ENCODE data around the gene RANBP17. TPM values are rescaled to one million over a fixed set of nuclear protein-coding genes. Genes with fewer than 3 reads are reported as not detected.

Gene RANBP17
- total RNA-seq, 1 donor from 2014 or later, result 32.8 TPM

GRCh38 chr5:170993476-170993875 lies 131.7 kb downstream of the RANBP17 start:
- Mint-ChIP-seq H3K4me3 (ENCODE audit: low read depth) (no peak overlapping the region), H3K36me3 (ENCODE audit: insufficient read depth) (no peaks in the 10 kb centered on the region), H3K27ac (no peak overlapping the region), H3K9me3 (ENCODE audit: low read depth) (no peaks in the 10 kb centered on the region), H3K27me3 (no peaks in the 10 kb centered on the region), H3K4me1 (ENCODE audit: low read depth) (no peaks in the 10 kb centered on the region)
- no peak for TF ChIP-seq CTCF (IDR thresholded peaks at IDR 0.05; ENCODE audit: unreplicated experiment)
- no peak for DNase-seq (ENCODE audit: low spot score, unreplicated experiment)

GRCh38 chr5:171010086-171010485 lies 148.3 kb downstream of the RANBP17 start:
- no peak for DNase-seq (ENCODE audit: low spot score, unreplicated experiment)
- Mint-ChIP-seq H3K4me3 (ENCODE audit: low read depth) (no peak overlapping the region), H3K9me3 (ENCODE audit: low read depth) (peaks cover 18% of the 10 kb centered on the region), H3K36me3 (ENCODE audit: insufficient read depth) (peaks cover 1% of the 10 kb centered on the region), H3K27me3 (no peaks in the 10 kb centered on the region), H3K27ac (no peak overlapping the region), H3K4me1 (ENCODE audit: low read depth) (no peaks in the 10 kb centered on the region)
- TF ChIP-seq CTCF (IDR thresholded peaks at IDR 0.05; ENCODE audit: unreplicated experiment), result no peak

DNA sequence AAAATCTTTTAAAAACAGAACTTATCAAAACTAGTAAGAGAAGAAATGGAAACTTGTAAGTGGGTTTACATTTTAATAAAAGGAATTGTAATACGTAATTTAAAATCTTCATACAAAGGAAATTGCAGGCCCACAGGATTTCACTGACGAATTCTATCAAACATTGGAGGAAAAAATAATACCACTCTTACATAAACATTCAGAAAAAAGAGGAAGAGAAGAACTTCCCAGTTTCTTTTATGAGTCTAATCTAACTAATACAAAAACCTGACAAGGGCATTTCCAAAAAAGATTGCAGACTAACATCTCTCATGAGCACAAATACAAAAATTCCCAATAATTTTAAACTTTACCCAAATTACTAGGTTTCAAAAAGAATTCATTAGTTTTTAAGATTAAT lies 149.0 kb downstream of the RANBP17 start:
- H3K27ac Mint-ChIP-seq, result no peak overlapping the region
- no peaks in the 10 kb centered on the region for H3K4me1 Mint-ChIP-seq (ENCODE audit: low read depth)

GRCh38 chr5:171023508-171023907 lies 161.7 kb downstream of the RANBP17 start:
- Mint-ChIP-seq H3K36me3 (ENCODE audit: insufficient read depth) (peaks cover 21% of the 10 kb centered on the region), H3K4me1 (ENCODE audit: low read depth) (no peaks in the 10 kb centered on the region), H3K9me3 (ENCODE audit: low read depth) (peaks cover 14% of the 10 kb centered on the region), H3K27me3 (no peaks in the 10 kb centered on the region), H3K27ac (no peak overlapping the region), H3K4me3 (ENCODE audit: low read depth) (no peak overlapping the region)
- TF ChIP-seq CTCF (IDR thresholded peaks at IDR 0.05; ENCODE audit: unreplicated experiment), result no peak
- no peak for DNase-seq (ENCODE audit: low spot score, unreplicated experiment)

More for the DNA sequence above, 149.0 kb downstream of the RANBP17 start:
- DNase-seq (ENCODE audit: low spot score, unreplicated experiment), result no peak
- Mint-ChIP-seq H3K36me3 (ENCODE audit: insufficient read depth) (peaks cover 1% of the 10 kb centered on the region), H3K4me3 (ENCODE audit: low read depth) (no peak overlapping the region), H3K9me3 (ENCODE audit: low read depth) (peaks cover 18% of the 10 kb centered on the region), H3K27me3 (no peaks in the 10 kb centered on the region)
- TF ChIP-seq CTCF (IDR thresholded peaks at IDR 0.05; ENCODE audit: unreplicated experiment), result no peak

DNA sequence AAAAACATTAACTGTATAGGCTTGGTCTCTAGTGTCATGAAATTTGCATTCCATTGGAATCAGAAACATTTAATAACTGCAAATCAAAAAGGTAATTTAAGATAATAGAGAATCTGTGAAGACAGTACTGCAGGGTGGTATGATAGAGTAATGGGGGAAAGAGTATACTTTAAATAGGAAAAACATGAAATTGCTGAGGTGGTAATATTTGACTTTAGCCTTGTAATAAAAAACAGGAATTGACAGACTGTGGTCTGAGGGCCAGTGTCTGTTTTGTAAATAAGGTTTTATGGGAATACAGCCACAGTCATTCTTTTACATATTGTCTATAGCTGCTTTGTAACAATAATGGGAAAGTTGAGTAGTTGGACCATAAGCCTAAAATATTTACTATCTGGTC lies 162.3 kb downstream of the RANBP17 start:
- Mint-ChIP-seq H3K27me3 (no peaks in the 10 kb centered on the region), H3K9me3 (ENCODE audit: low read depth) (peaks cover 14% of the 10 kb centered on the region), H3K27ac (no peak overlapping the region), H3K4me1 (ENCODE audit: low read depth) (no peaks in the 10 kb centered on the region), H3K36me3 (ENCODE audit: insufficient read depth) (peaks cover 16% of the 10 kb centered on the region), H3K4me3 (ENCODE audit: low read depth) (no peak overlapping the region)
- no peak for TF ChIP-seq CTCF (IDR thresholded peaks at IDR 0.05; ENCODE audit: unreplicated experiment)
- no peak for DNase-seq (ENCODE audit: low spot score, unreplicated experiment)

All from progenitor cell of endocrine pancreas (in vitro differentiated cells).